HUES48 (cell line): Measurements from ENCODE around the gene RAD50.
"Not testable (repeated sequence)": the region's sequence is repeated elsewhere in the genome, so short reads cannot be mapped to it uniquely, and the experiment has no call there.

Experiments used
- H3K27ac ChIP-seq: one replicate; pipeline ENCODE4 v1.7.0; 2013; ENCODE audit warnings: low read depth, low read length, inconsistent platforms
- H3K27me3 ChIP-seq: 2 replicates; pipeline ENCODE4 v1.6.1; 2013; ENCODE audit warnings: mild to moderate bottlenecking, low read length; ENCODE audit not compliant: control insufficient read depth, insufficient read depth
- H3K36me3 ChIP-seq: 2 replicates; pipeline ENCODE4 v1.6.1; 2013; ENCODE audit warnings: low read length; ENCODE audit not compliant: control insufficient read depth, insufficient read depth
- H3K4me1 ChIP-seq: 2 replicates; pipeline ENCODE4 v1.6.1; 2013; ENCODE audit warnings: mild to moderate bottlenecking, low read length; ENCODE audit not compliant: control insufficient read depth, insufficient read depth
- H3K4me3 ChIP-seq: 2 replicates; pipeline ENCODE4 v1.5.1; 2013; ENCODE audit warnings: mild to moderate bottlenecking, low read depth, low read length
- H3K9ac ChIP-seq: 2 replicates; pipeline ENCODE4 v1.6.1; 2013; ENCODE audit warnings: mild to moderate bottlenecking, low read depth, low read length, moderate library complexity
- H3K9me3 ChIP-seq: 2 replicates; pipeline ENCODE4 v1.6.1; 2013; ENCODE audit warnings: low read length; ENCODE audit not compliant: control insufficient read depth, insufficient read depth

RAD50 gene

DNA sequence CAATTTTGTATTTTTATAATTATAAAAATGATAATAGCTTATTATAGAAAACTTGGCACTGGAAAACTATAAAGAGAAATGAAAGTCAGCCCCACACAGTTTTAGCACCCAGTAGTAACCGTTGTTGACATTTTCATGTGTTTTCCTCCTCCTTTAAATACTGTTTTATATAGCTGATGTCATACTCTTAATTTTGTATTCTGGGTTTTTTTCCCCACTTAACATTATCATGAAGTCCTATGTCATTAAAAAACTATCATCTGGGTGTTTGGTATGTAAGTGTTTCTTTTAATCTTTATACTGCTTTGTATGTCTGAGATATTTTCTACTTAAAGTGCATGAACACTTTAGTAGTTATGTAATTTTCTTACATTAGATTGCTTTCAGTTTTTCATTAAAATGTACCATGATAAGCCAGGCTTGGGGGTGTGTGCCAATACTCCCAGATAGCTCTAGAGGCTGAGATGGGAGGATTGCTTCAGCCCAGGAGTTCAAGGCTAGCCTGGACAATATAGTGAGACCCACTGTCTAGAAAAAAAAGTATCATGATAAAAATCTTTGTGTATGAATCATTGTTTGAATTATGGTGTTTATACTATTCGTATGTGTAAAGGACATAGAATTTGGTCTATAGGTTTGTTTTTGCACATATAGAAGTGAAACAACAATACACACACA, 2.7 kb downstream of the RAD50 start:
- H3K4me1 ChIP-seq = peaks cover 6% of the 10 kb centered on the region
- no peak overlapping the region for H3K4me3 ChIP-seq
- H3K27me3 ChIP-seq = no peaks in the 10 kb centered on the region
- H3K36me3 ChIP-seq = peaks cover 41% of the 10 kb centered on the region
- H3K27ac ChIP-seq = no peak overlapping the region
- H3K9ac ChIP-seq = no peak overlapping the region
- H3K9me3 ChIP-seq = peaks cover 11% of the 10 kb centered on the region

DNA sequence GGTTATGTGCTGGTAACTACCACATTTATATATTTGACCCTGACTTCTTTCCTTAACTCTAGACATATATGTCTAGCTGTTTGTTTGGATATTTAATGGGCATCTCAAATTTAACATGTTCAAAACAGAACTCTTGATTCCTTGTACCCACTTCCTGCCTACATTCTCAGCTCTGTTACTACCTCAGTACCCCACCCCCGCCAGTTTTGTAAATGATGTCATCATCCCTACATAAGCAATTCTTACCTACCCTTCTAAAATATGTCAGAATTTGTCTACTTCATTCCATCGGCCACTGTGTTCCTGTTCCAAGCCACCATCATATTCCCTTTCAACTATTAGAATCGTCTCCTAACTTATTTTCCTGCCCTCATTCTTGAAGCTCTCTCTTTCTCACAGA, 4.8 kb downstream of the RAD50 start:
- Histone ChIP-seq H3K4me3 (no peak overlapping the region), H3K27me3 (no peaks in the 10 kb centered on the region), H3K4me1 (peaks cover 6% of the 10 kb centered on the region), H3K36me3 (peaks cover 62% of the 10 kb centered on the region), H3K9ac (no peak overlapping the region), H3K27ac (no peak overlapping the region), H3K9me3 (peaks cover 11% of the 10 kb centered on the region)

DNA sequence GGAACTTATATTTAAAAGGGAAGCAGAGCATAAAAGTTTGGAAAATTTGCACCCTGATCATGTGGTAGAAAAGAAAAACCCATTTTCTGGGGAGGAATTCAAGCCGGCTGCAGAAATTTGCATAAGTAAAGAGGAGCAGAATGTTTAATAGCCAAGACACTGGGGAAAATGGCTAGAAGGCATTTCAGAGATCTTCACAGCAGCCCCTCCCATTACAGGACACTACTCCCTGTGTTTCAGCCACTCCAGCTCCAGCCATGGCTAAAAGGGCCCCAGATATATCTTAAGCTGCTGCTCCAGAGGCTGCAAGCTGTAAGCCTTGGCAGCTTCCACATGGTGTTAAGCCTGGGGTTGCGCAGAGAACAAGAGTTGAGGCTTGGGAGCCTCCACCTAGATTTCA, 7.8 kb downstream of the RAD50 start:
- not testable (repeated sequence) for H3K4me1 ChIP-seq, H3K9ac ChIP-seq, H3K27ac ChIP-seq, H3K4me3 ChIP-seq, H3K27me3 ChIP-seq
- peaks cover 71% of the 10 kb centered on the region for H3K36me3 ChIP-seq
- H3K9me3 ChIP-seq = peaks cover 11% of the 10 kb centered on the region

DNA sequence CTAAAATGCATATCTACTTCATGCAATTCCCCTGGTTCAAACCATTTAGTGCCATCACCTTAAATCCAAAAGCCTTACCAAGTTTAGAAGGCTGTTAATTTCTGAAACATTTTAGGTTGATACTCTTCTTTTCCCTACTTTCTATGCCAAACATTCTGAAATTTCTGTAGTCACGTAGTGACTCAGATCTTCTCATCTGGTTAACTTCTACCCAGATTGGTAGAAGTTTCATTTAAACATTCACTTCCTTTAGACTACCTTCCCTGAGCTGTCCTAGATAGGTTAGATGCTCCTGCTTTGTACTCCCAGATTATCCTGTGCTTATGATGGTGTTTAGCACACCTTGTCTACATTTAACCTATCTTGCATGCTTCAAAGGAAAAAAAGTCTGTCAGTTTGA, 9.9 kb downstream of the RAD50 start:
- H3K9me3 ChIP-seq = peaks cover 11% of the 10 kb centered on the region
- no peak overlapping the region for H3K27ac ChIP-seq
- no peaks in the 10 kb centered on the region for H3K4me1 ChIP-seq
- H3K4me3 ChIP-seq = no peak overlapping the region
- no peaks in the 10 kb centered on the region for H3K27me3 ChIP-seq
- peaks cover 54% of the 10 kb centered on the region for H3K36me3 ChIP-seq
- no peak overlapping the region for H3K9ac ChIP-seq

DNA sequence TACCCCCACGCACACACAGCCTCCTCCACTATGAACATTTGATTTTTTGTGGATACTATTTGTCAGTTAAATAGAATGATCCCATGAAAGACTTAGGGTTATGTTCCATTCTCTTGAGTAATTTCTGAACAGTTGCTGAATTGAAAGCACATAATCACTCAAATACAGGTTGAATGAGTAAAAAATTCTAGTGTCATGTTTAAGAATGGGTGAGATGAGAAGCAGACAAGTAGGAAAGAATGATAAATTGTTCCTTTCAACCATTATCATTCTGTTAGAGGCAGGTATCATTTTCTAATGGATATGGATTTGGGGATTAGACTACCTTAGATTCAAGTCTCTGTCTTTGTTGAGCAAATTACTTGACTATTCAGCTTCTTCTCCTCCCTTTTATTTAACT, 19.3 kb downstream of the RAD50 start:
- Histone ChIP-seq H3K4me3 (no peak overlapping the region), H3K9me3 (peaks cover 9% of the 10 kb centered on the region), H3K27me3 (no peaks in the 10 kb centered on the region), H3K4me1 (no peaks in the 10 kb centered on the region), H3K9ac (no peak overlapping the region), H3K36me3 (peaks cover 51% of the 10 kb centered on the region), H3K27ac (no peak overlapping the region)

DNA sequence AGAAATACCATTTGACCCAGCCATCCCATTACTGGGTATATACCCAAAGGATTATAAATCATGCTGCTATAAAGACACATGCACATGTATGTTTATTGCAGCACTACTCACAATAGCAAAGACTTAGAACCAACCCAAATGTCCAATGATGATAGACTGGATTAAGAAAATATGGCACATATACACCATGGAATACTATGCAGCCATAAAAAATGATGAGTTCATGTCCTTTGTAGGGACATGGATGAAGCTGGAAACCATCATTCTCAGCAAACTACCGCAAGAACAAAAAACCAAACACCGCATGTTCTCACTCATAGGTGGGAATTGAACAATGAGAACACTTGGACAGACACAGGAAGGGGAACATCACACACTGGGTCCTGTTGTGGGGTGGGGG, 27.8 kb downstream of the RAD50 start:
- not testable (repeated sequence) for H3K4me1 ChIP-seq, H3K27ac ChIP-seq
- H3K36me3 ChIP-seq = peaks cover 48% of the 10 kb centered on the region

DNA sequence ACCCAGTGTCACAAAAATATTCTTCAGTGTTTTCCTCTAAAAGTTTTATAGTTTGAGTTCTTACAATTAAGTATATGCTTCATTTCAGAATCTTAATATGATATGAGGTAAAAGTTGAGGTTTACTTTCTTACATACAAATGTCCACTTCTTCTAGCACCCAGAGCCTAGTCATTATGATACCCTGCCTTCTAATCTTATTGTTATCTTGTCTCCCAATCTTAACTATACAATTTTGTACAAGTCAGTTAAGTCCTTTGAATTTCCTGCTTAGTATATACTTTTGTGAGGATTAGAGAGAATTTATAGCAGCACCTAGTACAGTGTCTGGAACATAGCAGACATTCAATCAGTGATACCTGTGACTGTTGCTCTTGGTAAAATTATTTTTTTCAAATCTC, 29.3 kb downstream of the RAD50 start:
- H3K27ac ChIP-seq = no peak overlapping the region
- H3K9me3 ChIP-seq = no peaks in the 10 kb centered on the region
- no peak overlapping the region for H3K9ac ChIP-seq
- no peak overlapping the region for H3K4me3 ChIP-seq
- peaks cover 48% of the 10 kb centered on the region for H3K36me3 ChIP-seq
- H3K27me3 ChIP-seq = no peaks in the 10 kb centered on the region
- H3K4me1 ChIP-seq = no peaks in the 10 kb centered on the region

More for the DNA sequence above, 27.8 kb downstream of the RAD50 start:
- H3K4me3 ChIP-seq, H3K27me3 ChIP-seq, H3K9me3 ChIP-seq, H3K9ac ChIP-seq: not testable (repeated sequence)

DNA sequence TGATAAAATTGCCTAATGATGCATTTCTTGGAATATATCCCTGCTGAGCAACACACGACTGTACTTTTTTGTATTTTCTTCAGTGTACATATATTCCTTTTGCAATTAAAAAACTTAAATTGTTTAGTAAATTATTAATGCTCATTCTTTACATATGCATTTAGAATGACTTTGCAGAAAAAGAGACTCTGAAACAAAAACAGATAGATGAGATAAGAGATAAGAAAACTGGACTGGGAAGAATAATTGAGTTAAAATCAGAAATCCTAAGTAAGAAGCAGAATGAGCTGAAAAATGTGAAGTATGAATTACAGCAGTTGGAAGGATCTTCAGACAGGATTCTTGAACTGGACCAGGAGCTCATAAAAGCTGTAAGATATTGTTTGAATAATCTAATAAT, 32.7 kb downstream of the RAD50 start:
- Histone ChIP-seq H3K27me3 (no peaks in the 10 kb centered on the region), H3K9me3 (no peaks in the 10 kb centered on the region), H3K4me1 (no peaks in the 10 kb centered on the region), H3K36me3 (peaks cover 66% of the 10 kb centered on the region), H3K4me3 (no peak overlapping the region), H3K27ac (no peak overlapping the region), H3K9ac (no peak overlapping the region)

DNA sequence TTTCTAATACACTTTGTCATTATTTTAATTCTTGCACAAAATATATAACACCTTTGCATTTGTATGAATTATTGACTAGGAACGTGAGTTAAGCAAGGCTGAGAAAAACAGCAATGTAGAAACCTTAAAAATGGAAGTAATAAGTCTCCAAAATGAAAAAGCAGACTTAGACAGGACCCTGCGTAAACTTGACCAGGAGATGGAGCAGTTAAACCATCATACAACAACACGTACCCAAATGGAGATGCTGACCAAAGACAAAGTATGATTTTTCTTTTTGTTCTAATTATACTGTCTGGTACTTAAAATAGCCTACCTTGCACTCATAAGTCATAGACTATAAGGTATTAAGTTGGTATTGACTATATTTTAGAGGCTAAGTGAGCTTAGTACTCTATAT, 34.4 kb downstream of the RAD50 start:
- peaks cover 77% of the 10 kb centered on the region for H3K36me3 ChIP-seq
- no peaks in the 10 kb centered on the region for H3K27me3 ChIP-seq
- no peak overlapping the region for H3K4me3 ChIP-seq
- no peaks in the 10 kb centered on the region for H3K4me1 ChIP-seq
- H3K27ac ChIP-seq = no peak overlapping the region
- no peak overlapping the region for H3K9ac ChIP-seq
- no peaks in the 10 kb centered on the region for H3K9me3 ChIP-seq

DNA sequence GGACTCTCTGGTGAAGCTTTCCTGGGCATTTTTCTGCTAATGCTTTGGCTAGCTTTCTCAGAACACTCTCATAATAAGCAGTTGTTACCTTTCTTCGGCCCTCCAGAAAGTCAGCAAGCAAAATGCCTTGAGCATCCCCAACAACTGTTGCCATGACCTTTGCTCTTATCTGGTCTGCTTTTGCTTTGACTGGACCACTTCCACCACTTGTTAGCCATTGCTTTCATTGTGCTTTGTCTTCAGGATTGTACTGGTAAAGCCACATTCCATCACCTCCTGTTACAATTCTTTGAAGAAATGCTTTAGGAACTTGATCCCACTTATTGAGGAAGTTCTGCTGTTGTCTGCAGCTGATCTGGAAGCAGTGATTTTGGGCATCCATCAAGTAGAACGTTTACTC, 35.7 kb downstream of the RAD50 start:
- Histone ChIP-seq H3K27me3 (no peaks in the 10 kb centered on the region), H3K9ac (no peak overlapping the region), H3K36me3 (peaks cover 87% of the 10 kb centered on the region), H3K27ac (no peak overlapping the region), H3K9me3 (no peaks in the 10 kb centered on the region), H3K4me1 (no peaks in the 10 kb centered on the region), H3K4me3 (no peak overlapping the region)

DNA sequence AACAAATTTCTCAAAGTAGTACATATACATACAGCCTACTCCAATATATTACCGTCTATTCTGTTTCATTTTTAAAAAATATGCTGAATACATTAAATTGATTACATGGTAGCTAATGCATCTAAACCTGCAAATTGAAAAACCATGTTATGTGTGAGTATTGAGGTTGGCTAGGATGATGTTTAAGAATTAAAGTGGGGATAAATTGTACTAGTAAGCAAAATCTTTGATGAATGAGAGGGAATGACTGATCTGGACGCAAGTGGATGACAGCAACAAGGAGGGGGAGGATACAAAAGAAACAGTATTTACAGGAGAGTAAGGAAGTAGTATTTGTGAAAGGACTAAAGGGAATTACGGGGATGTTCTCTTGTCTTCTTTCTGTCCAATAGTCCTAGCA, 37.4 kb downstream of the RAD50 start:
- Histone ChIP-seq H3K4me1 (no peaks in the 10 kb centered on the region), H3K27ac (no peak overlapping the region), H3K9ac (no peak overlapping the region), H3K36me3 (peaks cover 87% of the 10 kb centered on the region), H3K9me3 (no peaks in the 10 kb centered on the region), H3K27me3 (no peaks in the 10 kb centered on the region), H3K4me3 (no peak overlapping the region)

DNA sequence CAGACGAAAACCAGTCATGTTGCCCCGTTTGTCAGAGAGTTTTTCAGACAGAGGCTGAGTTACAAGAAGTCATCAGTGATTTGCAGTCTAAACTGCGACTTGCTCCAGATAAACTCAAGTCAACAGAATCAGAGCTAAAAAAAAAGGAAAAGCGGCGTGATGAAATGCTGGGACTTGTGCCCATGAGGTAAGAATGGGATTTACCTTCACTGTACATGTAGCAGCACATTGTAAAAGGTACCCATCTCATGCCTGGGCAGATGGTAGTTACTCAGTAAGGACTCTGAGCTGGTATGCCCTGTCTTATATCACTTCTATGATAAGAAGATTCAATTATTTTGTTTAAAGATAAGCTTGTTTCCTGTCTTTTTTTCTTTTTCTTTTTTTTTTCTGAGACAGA, 38.8 kb downstream of the RAD50 start:
- no peaks in the 10 kb centered on the region for H3K9me3 ChIP-seq
- no peak overlapping the region for H3K9ac ChIP-seq
- H3K4me1 ChIP-seq = no peaks in the 10 kb centered on the region
- H3K27me3 ChIP-seq = no peaks in the 10 kb centered on the region
- peaks cover 90% of the 10 kb centered on the region for H3K36me3 ChIP-seq
- H3K27ac ChIP-seq = no peak overlapping the region
- H3K4me3 ChIP-seq = no peak overlapping the region
